Pancreas (tissue), 10 donors: ENCODE results near the gene COL3A1. TPM values are rescaled to one million over a fixed set of nuclear protein-coding genes. Genes with fewer than 3 reads are reported as not detected.

Experiments
- ATAC-seq, 4 donors: fragments of 200-7000 bp; cut with Tn5 transposase; one replicate each; pipeline versions ENCODE4 v1.8.0 to v1.9.1; 2020; ENCODE audit warnings: mild to moderate bottlenecking in 4 of 4, moderate library complexity in 4 of 4
- DNase-seq, 6 donors: peaks; one replicate each; pipeline ENCODE4 v3.0.0-alpha.2; 2020
- FAIRE-seq: peaks from 2 replicates; lab custom pipeline; 2012; peaks lifted over from hg19 to GRCh38; lab: Jason Lieb, UNC
- H3K27ac ChIP-seq, 4 donors: fragments of 200-600 bp; sonication (generic); 1 replicate in 3 of 4; 2 replicates in 1 of 4; pipeline versions ENCODE4 v1.5.0 to v1.8.0; 2020
- H3K27me3 ChIP-seq, 4 donors: fragments of 200-600 bp; one replicate each; pipeline ENCODE4 v1.8.0; 2021
- H3K36me3 ChIP-seq, 3 donors: fragments of 200-600 bp; sonication (generic) in 1 of 3; one replicate each; pipeline versions ENCODE4 v1.5.0 to v1.8.0; 2020 to 2021
- H3K4me1 ChIP-seq, 3 donors: fragments of 200-600 bp; one replicate each; pipeline ENCODE4 v1.8.0; 2021
- H3K4me3 ChIP-seq, 4 donors: fragments of 200-600 bp; sonication (generic) in 2 of 4; one replicate each; pipeline versions ENCODE4 v1.5.0 to v1.8.0; 2020 to 2021
- H3K9me3 ChIP-seq, 4 donors: fragments of 200-600 bp; one replicate each; pipeline ENCODE4 v1.8.0; 2021
- WGBS, 2 donors: extraction: QIAGEN DNeasy Blood & Tissue Kit; methylation state at CpG; one replicate each; pipeline ENCODE4 v1.1.7; 2013; 5-methylcytosine and 5-hydroxymethylcytosine counted together
- intact Hi-C, 3 donors: fragments of 100-400 bp; cut with DNase I; formaldehyde crosslinking; loops; one replicate each; pipeline versions ENCODE4 v1.11.1 to v1.14.2; 2022
- polyA plus RNA-seq, 2 donors: library from polyadenylated mRNA; stranded (reverse); fragments of 200-250 nt; gene quantifications; one replicate each; pipeline ENCODE4 v1.2.3, GENCODE V29; 2013
- total RNA-seq, 6 donors: library from RNA; stranded (reverse); fragmentation: NEBNext Ultra II Directional in 4 of 6; extraction: Animal tissue kit (Norgen Biotek cat#: 25700) in 4 of 6; gene quantifications; one replicate each; pipeline versions ENCODE4 v1.2.1 to v1.2.4, GENCODE V29; 2021 to 2023
- TF ChIP-seq, protein P1 (sequence below), 4 donors: fragments of 200-600 bp; sonication (generic) in 3 of 4; IDR thresholded peaks; one replicate each; pipeline versions ENCODE4 v1.5.0 to v1.8.0; 2021; ENCODE audit warnings: antibody characterized with exemption in 4 of 4
- donor health status: healthy with polysubstance abuse.
- donor health status: DM: no; HTN: no; CAD: no; lungs with moderate emphysema.
- donor health status: DM: no; HTN: no; CAD: no.
- donor health status: control.
- donor health status: control.
- donor health status: Bipolar disorder and iron deficiency.
- donor health status: DM: yes; HTN: yes; CAD: no.
- donor health status: DM: no; HTN: no; CAD: no.
- donor health status: DM: no; HTN: no; CAD: no.
- donor health status: DM: yes; HTN: yes; CAD: no.

The COL3A1 gene
- total and polyA plus RNA-seq, 8 donors = 10.6 to 746 (median 15.3) TPM

DNA sequence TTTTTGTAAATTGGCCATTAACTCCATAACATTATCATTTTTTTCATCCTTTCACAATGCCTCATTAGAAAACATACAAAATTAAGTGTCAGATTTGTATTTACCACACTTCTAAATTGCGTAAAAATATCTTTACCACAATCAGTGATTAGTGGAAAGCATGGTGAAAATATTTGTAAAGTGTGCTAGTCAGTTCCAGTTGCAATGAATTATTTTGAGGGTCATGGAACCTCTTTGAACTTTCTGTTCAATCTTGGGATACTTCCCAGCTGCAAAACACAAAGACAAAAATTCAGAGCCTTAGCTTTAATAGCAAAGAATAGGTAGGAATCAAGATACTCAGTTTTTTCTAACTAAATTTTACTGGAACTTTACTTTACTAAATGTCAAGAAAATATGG lies 4.0 kb upstream of the COL3A1 start:
- WGBS, 2 donors = 40 to 42% methylated on average over 1 of the region's 1 CpG
- DNase-seq (no peak), ATAC-seq (no peak), FAIRE-seq (no peak)
- Histone ChIP-seq H3K4me3 (no peak overlapping the region), H3K4me1 (peaks cover 0 to 5% (median 1%) of the 10 kb centered on the region in 3 donors), H3K9me3 (no peaks in the 10 kb centered on the region), H3K27me3 (no peaks in the 10 kb centered on the region), H3K36me3 (no peaks in the 10 kb centered on the region), H3K27ac (no peak overlapping the region)
- intact Hi-C loops = no loop called here
- TF ChIP-seq, protein P1, sequence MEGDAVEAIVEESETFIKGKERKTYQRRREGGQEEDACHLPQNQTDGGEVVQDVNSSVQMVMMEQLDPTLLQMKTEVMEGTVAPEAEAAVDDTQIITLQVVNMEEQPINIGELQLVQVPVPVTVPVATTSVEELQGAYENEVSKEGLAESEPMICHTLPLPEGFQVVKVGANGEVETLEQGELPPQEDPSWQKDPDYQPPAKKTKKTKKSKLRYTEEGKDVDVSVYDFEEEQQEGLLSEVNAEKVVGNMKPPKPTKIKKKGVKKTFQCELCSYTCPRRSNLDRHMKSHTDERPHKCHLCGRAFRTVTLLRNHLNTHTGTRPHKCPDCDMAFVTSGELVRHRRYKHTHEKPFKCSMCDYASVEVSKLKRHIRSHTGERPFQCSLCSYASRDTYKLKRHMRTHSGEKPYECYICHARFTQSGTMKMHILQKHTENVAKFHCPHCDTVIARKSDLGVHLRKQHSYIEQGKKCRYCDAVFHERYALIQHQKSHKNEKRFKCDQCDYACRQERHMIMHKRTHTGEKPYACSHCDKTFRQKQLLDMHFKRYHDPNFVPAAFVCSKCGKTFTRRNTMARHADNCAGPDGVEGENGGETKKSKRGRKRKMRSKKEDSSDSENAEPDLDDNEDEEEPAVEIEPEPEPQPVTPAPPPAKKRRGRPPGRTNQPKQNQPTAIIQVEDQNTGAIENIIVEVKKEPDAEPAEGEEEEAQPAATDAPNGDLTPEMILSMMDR (IDR thresholded peaks at IDR 0.05) = no peak

DNA sequence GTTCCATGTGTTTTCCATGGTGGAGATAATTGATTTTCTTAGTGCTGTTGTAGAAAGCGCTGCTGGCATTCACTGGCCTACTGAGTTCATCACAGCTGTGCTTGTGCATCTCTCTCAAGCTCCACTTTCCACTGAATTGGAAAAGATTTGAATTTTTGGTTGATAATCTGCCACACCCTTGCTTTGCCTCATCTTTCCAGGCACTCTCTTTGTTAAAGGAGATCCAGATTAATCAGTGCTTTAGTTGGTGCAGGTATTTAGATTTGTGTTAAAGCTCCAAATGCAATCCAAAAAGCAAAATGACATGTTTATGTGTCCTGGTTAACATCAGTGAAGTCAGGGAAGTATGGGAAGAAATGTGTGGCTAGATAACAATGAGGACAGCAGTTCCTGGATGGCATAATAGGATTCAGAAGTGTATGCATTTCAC lies 2.7 kb upstream of the COL3A1 start:
- intact Hi-C loops = no loop called here
- DNase-seq (no peak), ATAC-seq (no peak), FAIRE-seq (no peak)
- Histone ChIP-seq H3K4me3 (no peak overlapping the region), H3K27me3 (no peaks in the 10 kb centered on the region), H3K4me1 (no peaks in the 10 kb centered on the region), H3K36me3 (no peaks in the 10 kb centered on the region), H3K27ac (no peak overlapping the region), H3K9me3 (no peaks in the 10 kb centered on the region)
- TF ChIP-seq, protein P1 (IDR thresholded peaks at IDR 0.05) = no peak
- WGBS, 2 donors = 86 to 92% methylated on average over 1 of the region's 1 CpG

DNA sequence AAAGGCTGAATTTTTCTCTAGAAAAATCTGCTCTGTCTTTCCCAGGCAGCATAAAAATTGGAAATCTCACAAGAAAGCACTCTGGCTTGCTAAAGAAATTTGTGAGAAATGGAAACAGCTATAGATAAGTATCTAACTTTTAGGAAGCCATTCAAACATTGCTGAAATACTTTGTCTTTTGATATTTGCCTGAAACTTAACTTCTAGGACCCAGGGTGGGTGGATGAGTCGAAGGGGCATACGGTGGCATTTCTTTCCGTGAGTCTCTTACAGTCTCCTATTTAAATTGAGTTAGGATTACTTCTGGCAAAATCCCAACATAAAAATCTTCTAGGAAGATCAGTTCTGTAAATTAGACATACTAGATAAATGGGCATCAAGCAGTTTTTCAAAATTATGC lies 532 bp upstream of the COL3A1 start:
- intact Hi-C loops = no loop called here
- FAIRE-seq = no peak
- Histone ChIP-seq H3K4me1 (no peaks in the 10 kb centered on the region), H3K36me3 (no peaks in the 10 kb centered on the region), H3K4me3 (no peak overlapping the region), H3K27me3 (no peaks in the 10 kb centered on the region), H3K9me3 (no peaks in the 10 kb centered on the region), H3K27ac (no peak overlapping the region)
- no peak for ATAC-seq
- TF ChIP-seq, protein P1 (IDR thresholded peaks at IDR 0.05) = no peak
- DNase-seq = no peak
- WGBS, 2 donors = 77 to 89% methylated on average over 3 of the region's 3 CpGs

DNA sequence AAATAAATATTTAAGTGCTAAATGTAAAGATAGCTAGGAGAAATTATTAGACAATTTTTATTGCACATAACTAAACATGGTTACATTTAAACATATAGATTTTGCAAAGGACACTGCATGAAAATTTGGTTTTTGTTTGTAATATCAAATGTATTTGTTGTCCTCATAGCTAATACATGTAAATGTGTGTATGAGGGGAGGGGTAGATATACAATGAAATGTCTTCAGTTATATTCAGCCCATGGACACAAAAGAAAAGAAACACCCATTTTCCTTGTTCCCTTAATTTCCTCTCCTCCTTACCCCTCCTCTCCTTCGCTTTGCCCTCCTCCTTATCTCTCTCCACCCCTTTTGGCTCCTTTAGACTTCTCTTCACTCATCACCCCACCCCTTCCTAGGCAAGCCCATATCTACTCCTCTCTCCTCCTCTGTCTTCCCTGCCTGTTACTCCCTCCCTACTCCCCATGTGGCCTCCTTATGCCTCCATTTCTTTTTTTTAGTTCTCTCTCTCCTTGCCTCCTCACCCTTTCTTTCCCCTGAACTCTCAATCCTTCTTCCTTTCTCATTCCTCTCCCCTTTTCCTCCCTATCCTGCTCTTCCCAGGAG lies 1.4 kb downstream of the COL3A1 start:
- Histone ChIP-seq H3K27me3 (no peaks in the 10 kb centered on the region), H3K27ac (peak overlapping the region in 2 of 4 donors; percentile 19 to 28), H3K36me3 (no peaks in the 10 kb centered on the region), H3K4me3 (peak overlapping the region in 1 of 4 donors; percentile 13), H3K4me1 (no peaks in the 10 kb centered on the region), H3K9me3 (no peaks in the 10 kb centered on the region)
- 58 to 71% methylated on average over 1 of the region's 1 CpG for WGBS, 2 donors
- DNase-seq (no peak), ATAC-seq (peak in 3 of 4 donors; percentile 37 to 66 (median 59)), FAIRE-seq (peak; percentile 79)
- intact Hi-C loops = loop anchor here in 1 of 3 donors (5.0 kb wide), 1 partner anchor 448 kb away; no protein-coding TSS in a partner anchor
- TF ChIP-seq, protein P1 (IDR thresholded peaks at IDR 0.05) = no peak
